ENCODE results near the gene ITGA1. TPM values are rescaled to one million over a fixed set of nuclear protein-coding genes. Genes with fewer than 3 reads are reported as not detected.
A peak's percentile ranks its signal among the peaks of the same experiment; 100 is the strongest.

The ITGA1 gene
- total and polyA plus RNA-seq, 2 donors, result 53.9 to 303 TPM

GRCh38 chr5:52799983-52800393 lies 12.3 kb downstream of the ITGA1 start:
- Histone ChIP-seq H3K36me3 (ENCODE audit: insufficient read depth) (no peaks in the 10 kb centered on the region), H3K4me1 (ENCODE audit: insufficient read depth) (no peaks in the 10 kb centered on the region), H3K4me3 (ENCODE audit: low read depth, low read length) (peak overlapping the region; percentile 48), H3K27ac (ENCODE audit: low read depth) (peak overlapping the region; percentile 83)
- under 1% methylated on average over 34 of the region's 34 CpGs for WGBS
- DNase-seq (ENCODE audit: extremely low spot score), result peak; percentile 88

DNA sequence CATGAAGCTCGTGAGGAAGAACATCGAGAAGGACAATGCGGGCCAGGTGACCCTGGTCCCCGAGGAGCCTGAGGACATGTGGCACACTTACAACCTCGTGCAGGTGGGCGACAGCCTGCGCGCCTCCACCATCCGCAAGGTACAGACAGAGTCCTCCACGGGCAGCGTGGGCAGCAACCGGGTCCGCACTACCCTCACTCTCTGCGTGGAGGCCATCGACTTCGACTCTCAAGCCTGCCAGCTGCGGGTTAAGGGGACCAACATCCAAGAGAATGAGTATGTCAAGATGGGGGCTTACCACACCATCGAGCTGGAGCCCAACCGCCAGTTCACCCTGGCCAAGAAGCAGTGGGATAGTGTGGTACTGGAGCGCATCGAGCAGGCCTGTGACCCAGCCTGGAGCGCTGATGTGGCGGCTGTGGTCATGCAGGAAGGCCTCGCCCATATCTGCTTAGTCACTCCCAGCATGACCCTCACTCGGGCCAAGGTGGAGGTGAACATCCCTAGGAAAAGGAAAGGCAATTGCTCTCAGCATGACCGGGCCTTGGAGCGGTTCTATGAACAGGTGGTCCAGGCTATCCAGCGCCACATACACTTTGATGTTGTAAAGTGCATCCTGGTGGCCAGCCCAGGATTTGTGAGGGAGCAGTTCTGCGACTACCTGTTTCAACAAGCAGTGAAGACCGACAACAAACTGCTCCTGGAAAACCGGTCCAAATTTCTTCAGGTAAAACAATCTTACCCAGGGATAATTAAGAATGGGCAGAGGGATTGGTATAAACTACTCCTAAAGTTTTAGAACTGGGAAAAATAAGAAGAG lies 12.9 kb downstream of the ITGA1 start:
- Histone ChIP-seq H3K36me3 (ENCODE audit: insufficient read depth) (no peaks in the 10 kb centered on the region), H3K27ac (ENCODE audit: low read depth) (peak overlapping the region; percentile 83), H3K4me3 (ENCODE audit: low read depth, low read length) (peak overlapping the region; percentile 48), H3K4me1 (ENCODE audit: insufficient read depth) (no peaks in the 10 kb centered on the region)
- no peak for DNase-seq (ENCODE audit: extremely low spot score)
- 3% methylated on average over 31 of the region's 31 CpGs for WGBS

DNA sequence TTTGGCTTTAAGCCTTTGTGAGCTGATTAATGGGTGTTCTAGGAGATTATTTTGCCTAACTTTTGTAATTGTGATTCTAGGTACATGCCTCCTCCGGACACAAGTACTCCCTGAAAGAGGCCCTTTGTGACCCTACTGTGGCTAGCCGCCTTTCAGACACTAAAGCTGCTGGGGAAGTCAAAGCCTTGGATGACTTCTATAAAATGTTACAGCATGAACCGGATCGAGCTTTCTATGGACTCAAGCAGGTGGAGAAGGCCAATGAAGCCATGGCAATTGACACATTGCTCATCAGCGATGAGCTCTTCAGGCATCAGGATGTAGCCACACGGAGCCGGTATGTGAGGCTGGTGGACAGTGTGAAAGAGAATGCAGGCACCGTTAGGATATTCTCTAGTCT lies 13.6 kb downstream of the ITGA1 start:
- DNase-seq (ENCODE audit: extremely low spot score), result no peak
- 22% methylated on average over 8 of the region's 8 CpGs for WGBS
- H3K36me3 ChIP-seq (ENCODE audit: insufficient read depth), result no peaks in the 10 kb centered on the region
- H3K4me1 ChIP-seq (ENCODE audit: insufficient read depth), result no peaks in the 10 kb centered on the region
- H3K27ac ChIP-seq (ENCODE audit: low read depth), result peak overlapping the region; percentile 2
- H3K4me3 ChIP-seq (ENCODE audit: low read depth, low read length), result peak overlapping the region; percentile 48

DNA sequence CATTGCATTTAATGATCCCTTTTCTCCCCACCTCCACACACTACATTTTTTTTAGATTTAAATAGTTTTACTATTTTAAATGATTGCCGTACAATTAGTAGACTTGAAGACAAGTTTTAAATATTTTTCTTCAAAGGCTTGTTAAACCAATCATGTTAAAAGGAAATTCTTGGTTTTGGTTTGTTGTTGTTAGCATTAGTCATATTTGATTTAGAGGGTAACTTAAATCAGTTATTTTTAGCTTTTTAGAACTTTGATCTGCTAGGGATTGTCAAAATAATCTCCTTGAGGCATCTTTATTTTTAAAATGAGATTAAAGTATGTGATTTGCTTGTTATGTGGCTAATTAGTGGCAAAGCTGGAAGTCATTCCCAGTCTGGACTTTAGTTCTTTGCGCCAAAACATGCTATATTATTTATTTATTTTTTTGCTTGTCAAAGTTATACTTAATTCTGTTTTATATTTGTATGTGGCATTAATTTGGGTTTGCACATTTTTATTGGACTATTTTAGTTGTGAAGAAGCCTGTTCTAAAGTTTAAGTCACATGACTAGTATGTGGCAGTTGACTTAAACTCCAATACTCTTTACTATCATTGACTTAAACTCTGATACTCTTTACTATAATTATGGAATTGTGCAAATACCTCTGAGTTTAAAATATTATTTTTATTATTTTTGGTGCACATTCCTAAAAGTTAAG lies 14.7 kb downstream of the ITGA1 start:
- Histone ChIP-seq H3K4me1 (ENCODE audit: insufficient read depth) (no peaks in the 10 kb centered on the region), H3K36me3 (ENCODE audit: insufficient read depth) (no peaks in the 10 kb centered on the region), H3K4me3 (ENCODE audit: low read depth, low read length) (no peak overlapping the region), H3K27ac (ENCODE audit: low read depth) (no peak overlapping the region)
- no peak for DNase-seq (ENCODE audit: extremely low spot score)
- WGBS, result 39% methylated on average over 2 of the region's 2 CpGs

DNA sequence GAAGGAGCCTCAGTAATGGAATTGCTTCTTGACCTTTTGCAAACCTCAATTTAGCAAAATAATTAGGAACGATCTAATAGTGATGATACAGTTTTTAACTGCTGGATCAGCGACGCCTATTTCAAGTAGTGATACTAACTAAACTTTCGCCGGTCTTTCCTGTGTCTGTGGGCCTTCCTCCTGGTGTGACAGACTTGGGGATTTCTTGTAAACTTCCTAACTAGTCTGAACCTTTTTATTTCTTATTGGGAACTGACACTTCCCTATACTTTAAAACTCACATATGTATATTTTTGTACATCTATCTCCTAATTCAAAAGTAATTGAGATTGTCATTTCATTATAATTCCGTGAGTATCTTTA lies 15.2 kb downstream of the ITGA1 start:
- H3K36me3 ChIP-seq (ENCODE audit: insufficient read depth), result no peaks in the 10 kb centered on the region
- no peaks in the 10 kb centered on the region for H3K4me1 ChIP-seq (ENCODE audit: insufficient read depth)
- DNase-seq (ENCODE audit: extremely low spot score), result no peak
- no peak overlapping the region for H3K27ac ChIP-seq (ENCODE audit: low read depth)
- H3K4me3 ChIP-seq (ENCODE audit: low read depth, low read length), result peak overlapping the region; percentile 14
- WGBS, result 43% methylated on average over 6 of the region's 6 CpGs

DNA sequence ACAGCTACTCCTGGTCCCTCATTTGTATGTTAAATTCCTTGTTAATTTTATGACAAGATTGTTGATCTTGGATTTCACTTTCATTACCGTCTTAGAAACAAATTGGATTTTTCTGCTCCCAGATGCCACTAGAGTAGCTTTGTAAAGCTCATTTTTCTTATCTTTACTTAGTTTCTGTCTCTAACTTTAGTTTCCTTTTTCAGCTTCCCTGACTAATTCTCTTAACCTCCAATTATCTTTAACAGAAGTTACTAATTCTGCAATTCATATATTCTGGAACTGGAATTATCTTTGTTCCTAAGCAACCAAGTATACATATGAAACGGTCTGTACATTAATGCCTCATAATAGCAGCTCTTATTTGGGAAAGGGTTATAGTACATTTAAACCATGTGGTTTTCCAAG lies 16.7 kb downstream of the ITGA1 start:
- DNase-seq (ENCODE audit: extremely low spot score), result no peak
- 29% methylated on average over 2 of the region's 2 CpGs for WGBS
- Histone ChIP-seq H3K27ac (ENCODE audit: low read depth) (no peak overlapping the region), H3K4me3 (ENCODE audit: low read depth, low read length) (no peak overlapping the region), H3K4me1 (ENCODE audit: insufficient read depth) (no peaks in the 10 kb centered on the region), H3K36me3 (ENCODE audit: insufficient read depth) (no peaks in the 10 kb centered on the region)

DNA sequence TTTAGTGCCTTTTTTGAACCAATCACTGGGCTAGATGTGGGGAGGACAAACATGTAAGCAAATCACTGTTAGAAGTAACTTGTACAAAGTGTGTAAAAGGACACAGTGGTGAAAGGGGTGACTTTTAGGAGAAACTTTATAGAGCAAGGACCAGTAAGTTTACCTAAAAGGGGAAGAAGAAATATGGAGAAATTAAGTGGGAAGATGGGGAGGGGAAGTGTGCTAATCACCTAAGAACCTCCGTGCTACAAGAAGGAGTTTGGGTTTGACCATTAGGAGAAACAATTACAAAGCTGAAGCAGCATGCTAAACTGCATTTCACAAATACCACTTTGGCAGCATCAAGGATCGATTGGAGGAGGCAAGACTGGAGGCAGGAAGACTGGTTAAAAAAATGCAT lies 17.3 kb downstream of the ITGA1 start:
- no peaks in the 10 kb centered on the region for H3K4me1 ChIP-seq (ENCODE audit: insufficient read depth)
- DNase-seq (ENCODE audit: extremely low spot score), result no peak
- 42% methylated on average over 2 of the region's 2 CpGs for WGBS
- no peaks in the 10 kb centered on the region for H3K36me3 ChIP-seq (ENCODE audit: insufficient read depth)
- H3K4me3 ChIP-seq (ENCODE audit: low read depth, low read length), result no peak overlapping the region
- no peak overlapping the region for H3K27ac ChIP-seq (ENCODE audit: low read depth)

DNA sequence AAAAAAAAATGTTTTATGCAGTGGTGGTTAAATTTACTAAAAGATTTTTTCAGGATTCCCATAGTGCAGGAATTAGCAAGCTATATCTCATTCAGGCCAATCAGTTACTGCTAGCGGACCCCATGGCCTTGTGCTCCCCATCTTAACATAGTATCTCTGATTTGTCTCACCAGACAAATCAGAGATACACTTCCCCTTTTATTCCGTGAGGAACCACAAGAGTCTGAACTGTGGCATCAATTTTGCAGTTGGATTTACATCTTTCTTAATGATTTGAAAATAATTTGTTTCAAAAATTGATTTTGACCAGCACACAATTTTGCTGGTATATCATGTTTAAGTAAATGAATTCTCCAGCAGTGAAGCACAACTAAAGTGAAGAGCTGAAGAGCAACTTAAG lies 17.9 kb downstream of the ITGA1 start:
- H3K27ac ChIP-seq (ENCODE audit: low read depth), result no peak overlapping the region
- DNase-seq (ENCODE audit: extremely low spot score), result no peak
- no peak overlapping the region for H3K4me3 ChIP-seq (ENCODE audit: low read depth, low read length)
- H3K36me3 ChIP-seq (ENCODE audit: insufficient read depth), result no peaks in the 10 kb centered on the region
- 76% methylated on average over 2 of the region's 2 CpGs for WGBS
- no peaks in the 10 kb centered on the region for H3K4me1 ChIP-seq (ENCODE audit: insufficient read depth)

DNA sequence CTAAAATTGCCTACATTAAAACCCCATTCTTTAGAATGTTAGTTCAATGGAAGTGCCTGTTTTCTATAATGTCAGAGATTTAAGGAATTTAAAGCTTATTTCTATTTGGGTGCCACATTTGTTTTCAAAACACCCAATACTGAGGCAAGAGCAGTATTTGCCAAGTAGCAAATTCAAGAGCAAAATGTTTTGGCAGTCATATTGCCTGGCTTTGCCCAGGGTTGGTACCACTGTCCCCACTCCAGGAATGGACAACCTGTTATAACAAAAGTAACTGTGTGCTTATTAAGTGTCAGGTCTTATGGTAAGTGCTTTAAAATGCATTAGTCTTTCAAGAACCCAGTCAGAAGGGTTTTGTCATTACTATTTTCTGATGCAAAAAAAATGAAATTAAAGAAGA lies 19.3 kb downstream of the ITGA1 start:
- Histone ChIP-seq H3K4me3 (ENCODE audit: low read depth, low read length) (no peak overlapping the region), H3K27ac (ENCODE audit: low read depth) (no peak overlapping the region), H3K4me1 (ENCODE audit: insufficient read depth) (no peaks in the 10 kb centered on the region), H3K36me3 (ENCODE audit: insufficient read depth) (no peaks in the 10 kb centered on the region)
- DNase-seq (ENCODE audit: extremely low spot score), result no peak

DNA sequence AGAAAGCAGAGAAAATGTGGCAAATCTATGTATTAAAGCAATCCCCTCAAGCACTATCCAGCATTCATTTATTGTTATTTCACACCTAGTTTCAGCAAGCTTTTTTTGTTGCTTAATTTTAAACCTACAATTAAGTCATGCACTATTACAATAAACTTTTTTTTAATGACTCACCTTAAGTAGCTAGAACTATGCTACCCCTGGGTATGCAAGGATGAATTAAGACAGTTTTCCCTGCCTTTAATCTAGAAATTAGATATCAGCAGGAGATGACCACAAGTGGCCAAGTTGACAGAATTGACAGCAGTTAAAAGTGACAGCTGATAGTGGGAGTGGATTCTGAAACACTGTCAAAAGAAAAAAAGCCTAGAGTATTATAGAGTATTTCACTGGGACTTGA lies 20.0 kb downstream of the ITGA1 start:
- Histone ChIP-seq H3K4me1 (ENCODE audit: insufficient read depth) (no peaks in the 10 kb centered on the region), H3K27ac (ENCODE audit: low read depth) (no peak overlapping the region), H3K36me3 (ENCODE audit: insufficient read depth) (no peaks in the 10 kb centered on the region), H3K4me3 (ENCODE audit: low read depth, low read length) (no peak overlapping the region)
- no peak for DNase-seq (ENCODE audit: extremely low spot score)

- Histone ChIP-seq H3K36me3 (ENCODE audit: insufficient read depth) (no peaks in the 10 kb centered on the region), H3K4me3 (ENCODE audit: low read depth, low read length) (no peak overlapping the region), H3K4me1 (ENCODE audit: insufficient read depth) (no peaks in the 10 kb centered on the region), H3K27ac (ENCODE audit: low read depth) (no peak overlapping the region)
- 34% methylated on average over 2 of the region's 2 CpGs for WGBS
- no peak for DNase-seq (ENCODE audit: extremely low spot score)
Measured at GRCh38 chr5:52808316-52808901, 20.7 kb downstream of the ITGA1 start.

GRCh38 chr5:52809884-52810283 lies 22.2 kb downstream of the ITGA1 start:
- no peaks in the 10 kb centered on the region for H3K4me1 ChIP-seq (ENCODE audit: insufficient read depth)
- no peak for DNase-seq (ENCODE audit: extremely low spot score)
- H3K4me3 ChIP-seq (ENCODE audit: low read depth, low read length), result no peak overlapping the region
- WGBS, result 39% methylated on average over 1 of the region's 1 CpG
- no peaks in the 10 kb centered on the region for H3K36me3 ChIP-seq (ENCODE audit: insufficient read depth)
- H3K27ac ChIP-seq (ENCODE audit: low read depth), result no peak overlapping the region

DNA sequence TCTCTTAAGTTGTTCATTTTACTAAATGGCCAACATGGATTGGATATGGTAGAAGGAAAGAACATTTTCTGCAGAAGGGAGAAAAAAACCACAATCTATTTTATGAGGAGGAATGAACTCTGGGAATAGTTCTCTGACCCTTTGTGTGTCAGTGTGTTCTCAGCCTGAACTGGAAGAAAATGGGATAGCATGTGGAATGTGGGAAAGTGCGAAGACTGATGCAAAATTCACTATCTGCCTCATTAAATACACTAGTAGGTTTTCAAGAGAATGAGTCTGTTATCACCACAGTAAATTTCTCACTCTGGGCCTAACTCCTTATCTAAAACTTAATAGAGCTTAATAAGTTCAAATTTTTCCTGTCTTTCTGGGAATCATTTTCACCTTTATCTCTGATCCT lies 22.7 kb downstream of the ITGA1 start:
- Histone ChIP-seq H3K36me3 (ENCODE audit: insufficient read depth) (no peaks in the 10 kb centered on the region), H3K27ac (ENCODE audit: low read depth) (no peak overlapping the region), H3K4me3 (ENCODE audit: low read depth, low read length) (no peak overlapping the region), H3K4me1 (ENCODE audit: insufficient read depth) (no peaks in the 10 kb centered on the region)
- DNase-seq (ENCODE audit: extremely low spot score), result no peak
- 92% methylated on average over 1 of the region's 1 CpG for WGBS

GRCh38 chr5:52811067-52811749 lies 23.5 kb downstream of the ITGA1 start:
- no peaks in the 10 kb centered on the region for H3K4me1 ChIP-seq (ENCODE audit: insufficient read depth)

More at GRCh38 chr5:52811067-52811749, 23.5 kb downstream of the ITGA1 start:
- H3K36me3 ChIP-seq (ENCODE audit: insufficient read depth), result no peaks in the 10 kb centered on the region
- WGBS, result 62% methylated on average over 3 of the region's 3 CpGs
- no peak overlapping the region for H3K4me3 ChIP-seq (ENCODE audit: low read depth, low read length)
- H3K27ac ChIP-seq (ENCODE audit: low read depth), result no peak overlapping the region
- no peak for DNase-seq (ENCODE audit: extremely low spot score)
